HepG2 (cell line): Measurements from ENCODE around the gene THOC6. TPM values are rescaled to one million over a fixed set of nuclear protein-coding genes. Genes with fewer than 3 reads are reported as not detected.

ENCODE experiments used
- CENPBD1 ChIP-seq: sonication (generic); formaldehyde crosslinking; IDR thresholded peaks from 2 replicates; pipeline ENCODE4 v1.8.0; 2022; ENCODE audit warnings: missing genetic modification reagents, low read depth, mild to moderate bottlenecking, borderline replicate concordance
- DR1 ChIP-seq: sonication (generic); formaldehyde crosslinking; IDR thresholded peaks from 2 replicates; pipeline ENCODE4 v1.8.0; 2021; ENCODE audit warnings: mild to moderate bottlenecking, missing genetic modification reagents, inconsistent platforms
- EEA1 ChIP-seq: sonication (generic); formaldehyde crosslinking; IDR thresholded peaks from 2 replicates; pipeline ENCODE4 v1.5.1; 2020; ENCODE audit warnings: mild to moderate bottlenecking, missing genetic modification reagents, borderline replicate concordance
- ETV6 ChIP-seq: sonication (generic); formaldehyde crosslinking; conservative IDR thresholded peaks from 2 replicates; pipeline ENCODE4 v1.4.0; 2020; ENCODE audit warnings: missing genetic modification reagents
- FOXM1 ChIP-seq: sonication (generic); formaldehyde crosslinking; IDR thresholded peaks from 2 replicates; pipeline ENCODE4 v1.5.0; 2020; ENCODE audit warnings: missing genetic modification reagents
- HNF1B ChIP-seq: sonication (generic); formaldehyde crosslinking; IDR thresholded peaks from 2 replicates; pipeline ENCODE4 v1.5.1; 2020; ENCODE audit warnings: mild to moderate bottlenecking, moderate library complexity, missing genetic modification reagents
- HOXA9 ChIP-seq: sonication (generic); formaldehyde crosslinking; IDR thresholded peaks from 2 replicates; pipeline ENCODE4 v1.8.1; 2022; ENCODE audit warnings: missing genetic modification reagents, mild to moderate bottlenecking, moderate library complexity, borderline replicate concordance
- IRF9 ChIP-seq: sonication (generic); formaldehyde crosslinking; IDR thresholded peaks from 2 replicates; pipeline ENCODE4 v1.8.0; 2022; ENCODE audit warnings: missing genetic modification reagents, mild to moderate bottlenecking, borderline replicate concordance
- MAX ChIP-seq: IDR thresholded peaks from 2 replicates; pipeline ENCODE4 v1.6.1; 2012; ENCODE audit warnings: inconsistent platforms
- MIXL1 ChIP-seq: IDR thresholded peaks from 2 replicates; pipeline ENCODE4 v1.6.1; 2016
- NFYC ChIP-seq: IDR thresholded peaks from 2 replicates; pipeline ENCODE4 v1.6.1; 2016; ENCODE audit warnings: missing genetic modification reagents, missing compliant biosample characterization
- NR1H2 ChIP-seq: sonication (generic); formaldehyde crosslinking; IDR thresholded peaks from 2 replicates; pipeline ENCODE4 v1.8.1; 2022; ENCODE audit warnings: low read depth, missing genetic modification reagents, borderline replicate concordance
- PHF8 ChIP-seq: sonication (generic); formaldehyde crosslinking; IDR thresholded peaks from 2 replicates; pipeline ENCODE4 v1.5.0; 2020; ENCODE audit warnings: missing genetic modification reagents
- RFX5 ChIP-seq: IDR thresholded peaks from 2 replicates; pipeline ENCODE4 v1.6.1; 2011; ENCODE audit warnings: low read depth, low read length, improper control_type of control experiment
- RORA ChIP-seq: sonication (generic); formaldehyde crosslinking; IDR thresholded peaks from 2 replicates; pipeline ENCODE4 v1.5.0; 2020; ENCODE audit warnings: mild to moderate bottlenecking, missing genetic modification reagents, moderate library complexity
- TBL1XR1 ChIP-seq: fragments of 150-350 bp; IDR thresholded peaks from 2 replicates; pipeline ENCODE4 v1.6.1; 2014; ENCODE audit warnings: borderline replicate concordance, low read length; ENCODE audit not compliant: partially characterized antibody
- ZBTB38 ChIP-seq: sonication (generic); formaldehyde crosslinking; IDR thresholded peaks from 2 replicates; pipeline ENCODE4 v1.5.1; 2020; ENCODE audit warnings: mild to moderate bottlenecking, missing genetic modification reagents
- ZFP62 ChIP-seq: sonication (generic); formaldehyde crosslinking; IDR thresholded peaks from 2 replicates; pipeline ENCODE4 v1.4.0; 2020; ENCODE audit warnings: missing genetic modification reagents
- ZFY ChIP-seq: sonication (generic); formaldehyde crosslinking; IDR thresholded peaks from 2 replicates; pipeline ENCODE4 v1.4.0; 2020; ENCODE audit warnings: missing genetic modification reagents
- ZNF441 ChIP-seq: sonication (generic); formaldehyde crosslinking; IDR thresholded peaks from 2 replicates; pipeline ENCODE4 v1.7.0; 2021; ENCODE audit warnings: missing genetic modification reagents, borderline replicate concordance
- ZNF496 ChIP-seq: sonication (generic); formaldehyde crosslinking; IDR thresholded peaks from 2 replicates; pipeline ENCODE4 v1.8.1; 2023; ENCODE audit warnings: mild to moderate bottlenecking, moderate library complexity, missing genetic modification reagents; ENCODE audit not compliant: insufficient replicate concordance
- ZNF674 ChIP-seq: sonication (generic); formaldehyde crosslinking; IDR thresholded peaks from 2 replicates; pipeline ENCODE4 v1.5.0; 2020; ENCODE audit warnings: low read depth, mild to moderate bottlenecking, missing genetic modification reagents
- ZNF788 ChIP-seq: sonication (generic); formaldehyde crosslinking; IDR thresholded peaks from 2 replicates; pipeline ENCODE4 v1.5.0; 2020; ENCODE audit warnings: mild to moderate bottlenecking, missing genetic modification reagents, borderline replicate concordance
- ZNF790 ChIP-seq: sonication (generic); formaldehyde crosslinking; IDR thresholded peaks from 2 replicates; pipeline ENCODE4 v1.8.0; 2022; ENCODE audit warnings: missing genetic modification reagents, mild to moderate bottlenecking, borderline replicate concordance
- polyA plus RNA-seq, 8 experiments: library from polyadenylated mRNA; depleted of rRNA in 3 of 8; stranded (reverse) in 7 of 8; unstranded in 1 of 8; fragments of >200 nt; fragmentation: Illumina TruSeq in 4 of 8; extraction: Trizol in 4 of 8; gene quantifications; 2 replicates each; pipeline versions ENCODE4 v1.2.1 to v1.2.3, GENCODE V29; 2011 to 2016; ENCODE audit warnings: low read depth in 4 of 8, missing spikeins in 1 of 8, mixed read lengths in 1 of 8; ENCODE audit not compliant: insufficient read depth in 1 of 8
- total RNA-seq, 5 experiments: library from RNA; depleted of rRNA; stranded (reverse); fragments of >200 nt; fragmentation: Illumina TruSeq; extraction: Trizol; gene quantifications; 2 replicates each; pipeline ENCODE4 v1.2.3, GENCODE V29; 2016; ENCODE audit warnings: low read depth in 1 of 5
- TF ChIP-seq, protein P1 (sequence below): sonication (generic); formaldehyde crosslinking; IDR thresholded peaks from 2 replicates; pipeline ENCODE4 v1.5.1; 2020; ENCODE audit warnings: missing genetic modification reagents, mild to moderate bottlenecking, borderline replicate concordance

THOC6 gene
- total and polyA plus RNA-seq, 2 of the 13 experiments (the other 11 are each of a cell fraction or from before 2014, with no cell fraction given): 32.1 to 37.0 TPM

GRCh38 chr16:3059041-3059722 lies 35.3 kb downstream of the THOC6 start (continued):
- TF ChIP-seq PHF8 (CRISPR knock-in tag) (peak; percentile 66), MAX (peak; percentile 30; the same call in 1 of the 2 replicates), ZNF790 (CRISPR knock-in tag) (no peak), ETV6 (CRISPR knock-in tag) (no peak), NFYC (CRISPR knock-in tag) (no peak), ZFP62 (CRISPR knock-in tag) (no peak), DR1 (CRISPR knock-in tag) (no peak), ZNF441 (no peak; the same call in 1 of the 2 replicates), RFX5 (no peak), ZBTB38 (CRISPR knock-in tag) (peak; percentile 65; the same call in 1 of the 2 replicates), RORA (no peak), HOXA9 (no peak), IRF9 (CRISPR knock-in tag) (no peak), ZNF788 (CRISPR knock-in tag) (peak; percentile 32; the same call in 1 of the 2 replicates), ZFY (peak; percentile 69), HNF1B (no peak), CENPBD1 (CRISPR knock-in tag) (no peak; the same call in 1 of the 2 replicates), ZNF496 (CRISPR knock-in tag) (no peak), FOXM1 (CRISPR knock-in tag) (no peak), ZNF674 (no peak), MIXL1 (CRISPR knock-in tag) (no peak), TBL1XR1 (no peak), NR1H2 (CRISPR knock-in tag) (no peak), EEA1 (CRISPR knock-in tag) (peak; percentile 78; the same call in 1 of the 2 replicates)
- TF ChIP-seq, protein P1, sequence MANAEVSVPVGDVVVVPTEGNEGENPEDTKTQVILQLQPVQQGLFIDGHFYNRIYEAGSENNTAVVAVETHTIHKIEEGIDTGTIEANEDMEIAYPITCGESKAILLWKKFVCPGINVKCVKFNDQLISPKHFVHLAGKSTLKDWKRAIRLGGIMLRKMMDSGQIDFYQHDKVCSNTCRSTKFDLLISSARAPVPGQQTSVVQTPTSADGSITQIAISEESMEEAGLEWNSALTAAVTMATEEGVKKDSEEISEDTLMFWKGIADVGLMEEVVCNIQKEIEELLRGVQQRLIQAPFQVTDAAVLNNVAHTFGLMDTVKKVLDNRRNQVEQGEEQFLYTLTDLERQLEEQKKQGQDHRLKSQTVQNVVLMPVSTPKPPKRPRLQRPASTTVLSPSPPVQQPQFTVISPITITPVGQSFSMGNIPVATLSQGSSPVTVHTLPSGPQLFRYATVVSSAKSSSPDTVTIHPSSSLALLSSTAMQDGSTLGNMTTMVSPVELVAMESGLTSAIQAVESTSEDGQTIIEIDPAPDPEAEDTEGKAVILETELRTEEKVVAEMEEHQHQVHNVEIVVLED (CRISPR knock-in tag): no peak; the same call in 1 of the 2 replicates
